SK-N-SH (cell line): ENCODE data around the gene CDH18. TPM values are rescaled to one million over a fixed set of nuclear protein-coding genes. Genes with fewer than 3 reads are reported as not detected.

Source experiments
- CTCF ChIA-PET: fragments of 300-600, 350-600 bp; formaldehyde crosslinking; extraction: SDS; loops from one replicate; lab custom pipeline; 2021; lab: Yijun Ruan, JAX
- POLR2A ChIA-PET: fragments of 350-600 bp; sonication (Branson Sonifier 250); formaldehyde crosslinking; extraction: SDS; loops from one replicate; lab custom pipeline; 2020; ENCODE audit warnings: antibody characterized with exemption, inconsistent platforms; lab: Yijun Ruan, JAX
- DNase-seq: peaks from one replicate; pipeline ENCODE4 v3.0.0; 2012
- H2AFZ ChIP-seq: fragments of 200-600 bp; sonication (generic); 2 replicates; pipeline ENCODE4 v1.8.1; 2016; ENCODE audit warnings: antibody characterized with exemption, mild to moderate bottlenecking, low read depth
- H3F3A ChIP-seq: fragments of 200-600 bp; sonication (generic); replicated peaks from 2 replicates; pipeline ENCODE3; 2016; ENCODE audit warnings: antibody characterized with exemption, mild to moderate bottlenecking; ENCODE audit not compliant: insufficient read depth
- H3K27ac ChIP-seq, 2 experiments: fragments of 200-500 bp in 1 of 2; fragments of 200-600 bp in 1 of 2; sonication (Bioruptor generic) in 1 of 2; sonication (generic), shearing (Covaris generic) in 1 of 2; 2 replicates each; pipeline versions ENCODE4 v1.5.1 to v1.6.1; 2014 to 2016; ENCODE audit warnings: low read depth in 2 of 2, inconsistent platforms in 1 of 2, low read length in 1 of 2, mild to moderate bottlenecking in 1 of 2, mixed read lengths in 1 of 2
- H3K27me3 ChIP-seq: fragments of 200-600 bp; sonication (generic), shearing (Covaris generic); 2 replicates; pipeline ENCODE4 v1.6.1; 2016; ENCODE audit warnings: mixed run types; ENCODE audit not compliant: insufficient read depth
- H3K36me3 ChIP-seq, 2 experiments: fragments of 200-500 bp in 1 of 2; fragments of 200-600 bp in 1 of 2; sonication (Bioruptor generic) in 1 of 2; sonication (generic) in 1 of 2; replicated peaks in 1 of 2; 2 replicates each; pipeline versions ENCODE3 to v1.5.1; 2014 to 2016; ENCODE audit warnings: low read length in 1 of 2, mild to moderate bottlenecking in 1 of 2; ENCODE audit not compliant: insufficient read depth in 2 of 2, control insufficient read depth in 1 of 2
- H3K4me1 ChIP-seq, 2 experiments: fragments of 200-500 bp in 1 of 2; fragments of 200-600 bp in 1 of 2; sonication (Bioruptor generic) in 1 of 2; sonication (generic), shearing (Covaris generic) in 1 of 2; 2 replicates each; pipeline versions ENCODE4 v1.5.1 to v1.6.1; 2014 to 2016; ENCODE audit warnings: low read depth in 1 of 2, low read length in 1 of 2, mixed run types in 1 of 2; ENCODE audit not compliant: insufficient read depth in 2 of 2, control insufficient read depth in 1 of 2
- H3K4me2 ChIP-seq: fragments of 200-600 bp; sonication (generic), shearing (Covaris generic); 2 replicates; pipeline ENCODE4 v1.6.1; 2017; ENCODE audit warnings: mixed run types
- H3K4me3 ChIP-seq, 2 experiments: fragments of 200-500 bp in 1 of 2; fragments of 200-600 bp in 1 of 2; sonication (Bioruptor generic) in 1 of 2; sonication (generic), shearing (Covaris generic) in 1 of 2; 2 replicates each; pipeline versions ENCODE4 v1.5.1 to v1.8.1; 2014 to 2016; ENCODE audit warnings: low read depth in 2 of 2, inconsistent platforms in 1 of 2, low read length in 1 of 2, mild to moderate bottlenecking in 1 of 2, mixed read lengths in 1 of 2, moderate library complexity in 1 of 2
- H3K79me2 ChIP-seq: fragments of 200-600 bp; sonication (generic); 2 replicates; pipeline ENCODE4 v1.8.1; 2017; ENCODE audit warnings: mild to moderate bottlenecking; ENCODE audit not compliant: insufficient read depth
- H3K9ac ChIP-seq: fragments of 200-600 bp; sonication (generic); 2 replicates; pipeline ENCODE4 v1.6.1; 2017; ENCODE audit warnings: mixed run types
- H3K9me2 ChIP-seq: fragments of 200-600 bp; sonication (generic); 2 replicates; pipeline ENCODE4 v1.6.1; 2017; ENCODE audit warnings: mixed run types
- H3K9me3 ChIP-seq: fragments of 200-600 bp; sonication (generic); 2 replicates; pipeline ENCODE4 v1.6.1; 2017; ENCODE audit warnings: mixed run types, mild to moderate bottlenecking, moderate library complexity
- H4K20me1 ChIP-seq: fragments of 200-600 bp; sonication (generic); 2 replicates; pipeline ENCODE4 v1.6.1; 2017; ENCODE audit warnings: mild to moderate bottlenecking, mixed run types; ENCODE audit not compliant: insufficient read depth
- EZH2phosphoT487 ChIP-seq: fragments of 200-600 bp; sonication (generic); IDR thresholded peaks from 2 replicates; pipeline ENCODE4 v1.6.1; 2017; ENCODE audit warnings: low read depth, mixed run types, mild to moderate bottlenecking, antibody characterized with exemption, moderate library complexity, borderline replicate concordance
- FOXJ3 ChIP-seq: sonication (generic); formaldehyde crosslinking; IDR thresholded peaks from 2 replicates; pipeline ENCODE4 v1.5.1; 2020; ENCODE audit warnings: mild to moderate bottlenecking, missing genetic modification reagents
- FOXM1 ChIP-seq: IDR thresholded peaks from 2 replicates; pipeline ENCODE4 v1.4.0; 2012; ENCODE audit warnings: low read depth, mild to moderate bottlenecking
- NFIC ChIP-seq: IDR thresholded peaks from 2 replicates; pipeline ENCODE4 v1.4.0; 2012; ENCODE audit warnings: borderline replicate concordance
- NRF1 ChIP-seq: IDR thresholded peaks from 2 replicates; pipeline ENCODE4 v1.6.1; 2012; ENCODE audit warnings: low read depth, mild to moderate bottlenecking, low read length
- RAD21 ChIP-seq: IDR thresholded peaks from 2 replicates; pipeline ENCODE4 v1.6.1; 2012; ENCODE audit warnings: mild to moderate bottlenecking, low read length
- RCOR1 ChIP-seq: fragments of 150-350 bp; IDR thresholded peaks from 2 replicates; pipeline ENCODE4 v1.6.1; 2017; ENCODE audit warnings: antibody characterized with exemption, low read length
- SIN3A ChIP-seq: IDR thresholded peaks from 2 replicates; pipeline ENCODE4 v1.6.1; 2012; ENCODE audit warnings: low read depth, mild to moderate bottlenecking, low read length, moderate library complexity, borderline replicate concordance
- SMC3 ChIP-seq: IDR thresholded peaks from 2 replicates; pipeline ENCODE4 v1.6.1; 2012; ENCODE audit warnings: low read depth, low read length, improper control_type of control experiment
- TCF12 ChIP-seq: IDR thresholded peaks from 2 replicates; pipeline ENCODE4 v1.4.0; 2012
- WGBS: methylation state at CpG from one replicate; pipeline ENCODE4 v1.1.6; 2017; ENCODE audit warnings: low lambda C conversion rate; 5-methylcytosine and 5-hydroxymethylcytosine counted together
- polyA plus RNA-seq, 3 experiments: library from polyadenylated mRNA; depleted of rRNA; stranded (reverse); fragments of >200 nt; gene quantifications; 2 replicates each; pipeline ENCODE4 v1.2.3, GENCODE V29; 2012
- TF ChIP-seq, protein P1 (sequence below): IDR thresholded peaks from 2 replicates; pipeline ENCODE4 v1.4.0; 2012; ENCODE audit warnings: low read depth, borderline replicate concordance
- TF ChIP-seq, protein P2 (sequence below): fragments of 200-600 bp; sonication (generic); IDR thresholded peaks from 2 replicates; pipeline ENCODE4 v1.6.1; 2017; ENCODE audit warnings: antibody characterized with exemption, mild to moderate bottlenecking, moderate library complexity
- TF ChIP-seq, protein P3 (sequence below): IDR thresholded peaks from 2 replicates; pipeline ENCODE4; 2012
- TF ChIP-seq, protein P4 (sequence below): fragments of 150-350 bp; IDR thresholded peaks from 2 replicates; pipeline ENCODE4 v1.6.1; 2017; ENCODE audit warnings: antibody characterized with exemption, low read length, low read depth, borderline replicate concordance

The CDH18 gene
- polyA plus RNA-seq, 1 of the 3 experiments (the other 2 are of a cell fraction), result 6.0 TPM

DNA sequence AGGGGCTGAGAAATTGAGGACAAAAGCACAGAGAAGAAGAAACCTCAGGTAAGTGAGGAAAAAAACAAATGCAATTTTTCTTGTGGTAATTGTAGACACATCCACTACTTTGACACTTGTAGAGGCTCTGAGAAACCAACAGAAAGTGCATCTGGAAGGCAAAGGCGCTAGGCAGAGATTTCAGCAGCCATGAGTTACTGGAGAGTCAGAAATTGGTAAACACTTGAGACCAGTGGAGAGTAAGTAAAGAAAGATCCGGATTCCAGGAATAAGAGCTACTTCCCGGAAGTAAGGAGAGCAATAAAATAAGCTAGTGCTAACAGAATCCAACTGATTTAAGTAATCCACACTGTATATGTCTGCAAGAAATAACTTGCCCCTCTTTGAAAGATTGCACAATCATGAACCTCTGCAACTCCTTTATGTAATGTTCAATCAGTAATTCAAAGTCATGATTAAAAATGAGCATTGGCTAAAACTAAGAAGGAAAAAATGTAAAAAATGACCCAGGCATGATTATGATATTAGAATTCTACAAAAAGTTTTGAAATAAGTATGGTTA lies 382.1 kb downstream of the CDH18 start:
- H3K27me3 ChIP-seq, result no peaks in the 10 kb centered on the region
- H3K79me2 ChIP-seq, result no peaks in the 10 kb centered on the region
- H3K9me2 ChIP-seq, result 0 out of 2 replicates have a peak, but pooled peaks cover 4% of the 10 kb centered on the region
- ChIA-PET CTCF (no interaction called here), POLR2A (no interaction called here)
- no peaks in the 10 kb centered on the region for H4K20me1 ChIP-seq
- H3K4me1 ChIP-seq, result no peaks in the 10 kb centered on the region
- 33% methylated on average over 3 of the region's 3 CpGs for WGBS
- no peak overlapping the region for H2AFZ ChIP-seq
- no peaks in the 10 kb centered on the region for H3F3A ChIP-seq
- H3K9me3 ChIP-seq, result peaks cover 7% of the 10 kb centered on the region
- no peaks in the 10 kb centered on the region for H3K36me3 ChIP-seq
- H3K27ac ChIP-seq, result no peak overlapping the region
- no peak overlapping the region for H3K4me3 ChIP-seq
- no peak overlapping the region for H3K9ac ChIP-seq
- no peak overlapping the region for H3K4me2 ChIP-seq
- TF ChIP-seq, protein P1, sequence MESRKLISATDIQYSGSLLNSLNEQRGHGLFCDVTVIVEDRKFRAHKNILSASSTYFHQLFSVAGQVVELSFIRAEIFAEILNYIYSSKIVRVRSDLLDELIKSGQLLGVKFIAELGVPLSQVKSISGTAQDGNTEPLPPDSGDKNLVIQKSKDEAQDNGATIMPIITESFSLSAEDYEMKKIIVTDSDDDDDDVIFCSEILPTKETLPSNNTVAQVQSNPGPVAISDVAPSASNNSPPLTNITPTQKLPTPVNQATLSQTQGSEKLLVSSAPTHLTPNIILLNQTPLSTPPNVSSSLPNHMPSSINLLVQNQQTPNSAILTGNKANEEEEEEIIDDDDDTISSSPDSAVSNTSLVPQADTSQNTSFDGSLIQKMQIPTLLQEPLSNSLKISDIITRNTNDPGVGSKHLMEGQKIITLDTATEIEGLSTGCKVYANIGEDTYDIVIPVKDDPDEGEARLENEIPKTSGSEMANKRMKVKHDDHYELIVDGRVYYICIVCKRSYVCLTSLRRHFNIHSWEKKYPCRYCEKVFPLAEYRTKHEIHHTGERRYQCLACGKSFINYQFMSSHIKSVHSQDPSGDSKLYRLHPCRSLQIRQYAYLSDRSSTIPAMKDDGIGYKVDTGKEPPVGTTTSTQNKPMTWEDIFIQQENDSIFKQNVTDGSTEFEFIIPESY, result no peak
- TF ChIP-seq SMC3 (no peak), TCF12 (no peak), FOXJ3 (CRISPR knock-in tag) (no peak), RCOR1 (no peak), NFIC (no peak), EZH2phosphoT487 (no peak), NRF1 (no peak), RAD21 (no peak), SIN3A (no peak), FOXM1 (no peak)
- TF ChIP-seq, protein P2, sequence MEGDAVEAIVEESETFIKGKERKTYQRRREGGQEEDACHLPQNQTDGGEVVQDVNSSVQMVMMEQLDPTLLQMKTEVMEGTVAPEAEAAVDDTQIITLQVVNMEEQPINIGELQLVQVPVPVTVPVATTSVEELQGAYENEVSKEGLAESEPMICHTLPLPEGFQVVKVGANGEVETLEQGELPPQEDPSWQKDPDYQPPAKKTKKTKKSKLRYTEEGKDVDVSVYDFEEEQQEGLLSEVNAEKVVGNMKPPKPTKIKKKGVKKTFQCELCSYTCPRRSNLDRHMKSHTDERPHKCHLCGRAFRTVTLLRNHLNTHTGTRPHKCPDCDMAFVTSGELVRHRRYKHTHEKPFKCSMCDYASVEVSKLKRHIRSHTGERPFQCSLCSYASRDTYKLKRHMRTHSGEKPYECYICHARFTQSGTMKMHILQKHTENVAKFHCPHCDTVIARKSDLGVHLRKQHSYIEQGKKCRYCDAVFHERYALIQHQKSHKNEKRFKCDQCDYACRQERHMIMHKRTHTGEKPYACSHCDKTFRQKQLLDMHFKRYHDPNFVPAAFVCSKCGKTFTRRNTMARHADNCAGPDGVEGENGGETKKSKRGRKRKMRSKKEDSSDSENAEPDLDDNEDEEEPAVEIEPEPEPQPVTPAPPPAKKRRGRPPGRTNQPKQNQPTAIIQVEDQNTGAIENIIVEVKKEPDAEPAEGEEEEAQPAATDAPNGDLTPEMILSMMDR, result no peak
- TF ChIP-seq, protein P3, sequence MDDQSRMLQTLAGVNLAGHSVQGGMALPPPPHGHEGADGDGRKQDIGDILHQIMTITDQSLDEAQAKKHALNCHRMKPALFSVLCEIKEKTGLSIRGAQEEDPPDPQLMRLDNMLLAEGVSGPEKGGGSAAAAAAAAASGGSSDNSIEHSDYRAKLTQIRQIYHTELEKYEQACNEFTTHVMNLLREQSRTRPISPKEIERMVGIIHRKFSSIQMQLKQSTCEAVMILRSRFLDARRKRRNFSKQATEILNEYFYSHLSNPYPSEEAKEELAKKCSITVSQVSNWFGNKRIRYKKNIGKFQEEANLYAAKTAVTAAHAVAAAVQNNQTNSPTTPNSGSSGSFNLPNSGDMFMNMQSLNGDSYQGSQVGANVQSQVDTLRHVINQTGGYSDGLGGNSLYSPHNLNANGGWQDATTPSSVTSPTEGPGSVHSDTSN, result no peak
- TF ChIP-seq, protein P4, sequence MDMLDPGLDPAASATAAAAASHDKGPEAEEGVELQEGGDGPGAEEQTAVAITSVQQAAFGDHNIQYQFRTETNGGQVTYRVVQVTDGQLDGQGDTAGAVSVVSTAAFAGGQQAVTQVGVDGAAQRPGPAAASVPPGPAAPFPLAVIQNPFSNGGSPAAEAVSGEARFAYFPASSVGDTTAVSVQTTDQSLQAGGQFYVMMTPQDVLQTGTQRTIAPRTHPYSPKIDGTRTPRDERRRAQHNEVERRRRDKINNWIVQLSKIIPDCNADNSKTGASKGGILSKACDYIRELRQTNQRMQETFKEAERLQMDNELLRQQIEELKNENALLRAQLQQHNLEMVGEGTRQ, result no peak
- TF ChIP-seq, all 33 proteins: peak for 0
- no peak for DNase-seq
